Activated gamma-delta T cell treated with anti-CD3 and anti-CD28 coated beads, Interleukin-2, amount 50 U/mL, for 16 hours (primary cell): ENCODE measurements around the gene TMEM175.

ENCODE experiments used
- DNase-seq: peaks from one replicate; pipeline ENCODE4 v3.0.0-alpha.2; 2020; ENCODE audit warnings: low read depth

Gene TMEM175

GRCh38 chr4:958696-959337 is 26.6 kb downstream of the TMEM175 start:
- no peak for DNase-seq

DNA sequence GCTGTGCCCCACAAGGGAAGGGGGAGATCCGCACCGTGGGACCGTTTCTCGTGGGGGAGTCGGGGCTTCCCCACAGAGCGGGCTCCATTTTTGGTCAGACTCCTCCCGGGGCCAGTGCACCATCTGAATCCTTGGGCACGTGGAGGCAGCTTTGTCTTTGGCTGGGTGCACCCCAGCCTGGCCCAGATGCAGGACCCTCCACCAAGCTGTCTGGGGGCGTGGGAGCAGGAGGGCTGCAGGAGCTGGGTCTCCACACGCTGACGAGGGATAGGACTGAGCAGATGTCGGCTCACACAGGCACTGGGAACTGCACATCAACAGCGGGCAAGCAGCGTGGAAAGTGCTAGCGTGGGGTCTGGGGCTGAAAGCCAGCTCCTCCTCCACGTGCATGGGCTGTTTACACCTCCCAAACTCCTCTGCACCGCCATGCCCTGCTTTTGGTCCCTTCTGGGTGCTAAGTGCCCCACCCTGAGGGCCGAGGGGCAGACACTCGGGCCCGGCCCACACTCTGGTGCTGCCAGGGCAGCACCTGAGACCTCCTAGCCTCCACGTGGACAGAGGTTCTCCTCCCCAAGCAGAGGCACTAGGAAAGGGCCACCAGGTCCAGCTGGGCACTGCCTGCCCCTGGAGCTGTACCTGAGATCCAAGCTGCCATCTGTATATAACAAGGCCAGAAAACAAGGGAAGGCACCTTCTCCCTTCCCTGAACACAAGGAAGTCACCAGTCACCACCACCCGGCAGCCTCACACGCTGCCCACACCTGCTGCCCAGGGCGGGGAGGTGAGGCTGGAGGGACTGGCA is 27.3 kb downstream of the TMEM175 start:
- DNase-seq: no peak

- DNase-seq: no peak
Observed at GRCh38 chr4:960140-960635, 27.9 kb downstream of the TMEM175 start.

DNA sequence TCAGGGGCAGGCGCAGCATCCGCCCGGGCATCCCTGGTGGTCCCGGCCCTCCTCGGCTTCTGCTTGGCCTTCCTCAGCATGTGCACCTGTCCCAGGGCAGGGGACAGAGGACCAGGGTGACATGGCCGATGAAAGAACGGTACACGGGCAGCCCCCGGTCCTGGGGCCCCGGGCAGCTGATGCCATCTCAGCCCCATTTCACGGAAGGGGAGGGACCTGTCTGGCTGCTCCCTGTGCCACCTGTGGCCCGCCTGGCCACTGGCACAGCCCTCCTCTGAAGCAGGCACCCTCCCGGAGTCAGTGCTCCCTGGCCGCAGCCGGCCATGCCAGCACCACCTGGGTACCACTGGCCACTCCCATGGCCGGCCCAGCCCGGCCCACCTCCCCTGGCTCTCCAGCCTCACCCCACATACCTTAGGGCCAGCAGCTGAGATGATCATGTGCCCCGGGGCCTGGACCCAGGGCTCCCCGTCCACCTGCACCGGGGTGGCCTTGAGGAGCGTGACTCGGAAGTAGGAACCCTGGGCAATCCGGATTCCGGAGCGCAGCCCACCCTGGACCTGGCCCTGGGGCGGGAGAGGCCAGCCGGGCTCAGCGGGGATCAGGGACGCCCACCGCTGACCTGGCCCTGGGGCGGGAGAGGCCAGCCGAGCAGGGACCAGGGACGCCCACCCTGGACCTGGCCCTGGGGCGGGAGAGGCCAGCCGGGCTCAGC is 28.5 kb downstream of the TMEM175 start:
- DNase-seq: no peak

DNA sequence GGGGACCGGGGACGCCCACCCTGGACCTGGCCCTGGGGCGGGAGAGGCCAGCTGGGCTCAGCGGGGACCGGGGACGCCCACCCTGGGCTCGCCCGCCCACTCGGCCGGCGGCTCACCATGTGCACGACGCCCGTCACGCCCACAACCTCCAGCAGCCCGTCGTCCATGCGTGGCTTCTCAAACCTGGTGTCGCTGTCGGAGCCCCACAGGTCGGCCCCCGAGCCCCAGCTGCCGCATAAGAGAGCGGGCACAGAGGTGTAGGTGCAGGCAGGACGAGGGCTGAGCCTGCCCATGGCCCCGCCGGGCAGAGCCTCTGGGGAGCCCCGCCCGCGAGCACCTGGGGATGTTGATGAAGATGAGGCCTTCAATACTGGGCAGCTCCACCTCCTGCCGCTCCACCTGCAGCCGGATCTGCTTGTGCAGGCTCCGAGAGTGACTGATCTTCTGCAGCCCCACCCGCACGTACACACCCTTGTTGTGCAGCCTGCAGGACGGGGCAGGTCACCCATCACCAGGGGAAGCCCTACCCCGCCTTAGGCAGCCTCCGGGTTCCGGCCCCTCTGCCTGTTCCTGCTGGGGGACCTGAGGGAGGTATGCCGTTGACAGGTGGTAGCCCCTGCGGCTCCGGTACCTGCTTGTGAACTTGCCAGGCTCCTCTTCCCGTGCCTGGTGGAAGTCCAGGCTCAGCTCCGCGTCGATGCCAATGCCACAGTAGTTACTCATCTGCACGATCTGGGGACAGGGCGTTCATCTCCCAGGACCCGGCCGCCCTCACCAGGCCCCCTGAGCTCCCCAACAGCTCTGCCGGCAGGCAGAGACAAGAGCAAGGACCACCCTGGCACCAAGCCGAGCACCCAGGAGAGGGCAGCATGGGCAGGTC is 29.3 kb downstream of the TMEM175 start:
- no peak for DNase-seq

DNA sequence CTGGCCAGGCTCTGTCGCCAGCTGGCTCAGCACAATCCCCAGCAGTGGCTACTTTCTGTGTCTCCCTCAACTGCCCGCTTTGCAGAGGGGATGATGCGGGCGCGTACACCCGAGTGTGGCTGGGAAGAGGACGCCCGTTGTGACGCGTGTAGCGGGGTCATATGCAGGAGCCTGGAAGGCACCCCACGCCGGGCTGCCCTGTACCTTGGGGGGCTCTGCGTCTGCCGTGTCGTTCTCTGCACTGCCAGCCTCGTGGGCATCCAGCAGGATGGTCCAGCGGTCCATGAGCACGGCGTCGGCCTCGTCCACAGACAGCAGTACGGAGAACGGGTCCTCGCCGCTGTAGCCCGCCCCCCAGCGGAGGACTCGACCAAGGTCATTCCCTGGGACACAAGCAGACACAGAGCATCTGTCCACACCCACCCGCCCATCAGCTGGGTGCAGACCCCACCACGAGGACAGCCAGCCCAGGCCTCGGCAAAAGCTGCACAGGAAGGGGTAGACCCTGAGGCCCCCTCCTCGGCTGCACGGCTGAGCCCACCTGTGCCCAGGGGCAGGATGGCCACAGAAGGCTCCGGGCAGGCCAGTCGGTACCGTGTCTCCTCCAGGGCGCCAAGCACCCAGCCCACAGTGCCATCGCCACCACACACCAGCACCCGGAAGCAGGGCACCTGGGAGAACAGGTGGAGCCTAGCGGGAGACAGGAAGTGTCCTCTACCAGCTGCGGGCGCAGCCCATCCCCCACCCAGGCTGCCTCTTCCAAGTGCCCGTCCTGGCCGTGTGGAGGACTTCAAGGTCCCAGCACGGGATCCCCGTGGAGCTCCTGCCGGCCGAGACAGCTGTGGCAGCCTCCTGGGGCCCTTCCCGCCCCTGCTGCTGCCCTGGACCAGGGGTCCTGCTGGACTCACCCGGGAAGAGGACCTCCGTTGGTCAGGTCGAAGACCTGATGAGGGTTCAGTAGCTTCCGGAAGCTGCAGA is 30.3 kb downstream of the TMEM175 start:
- DNase-seq: no peak

GRCh38 chr4:963276-964225 is 31.3 kb downstream of the TMEM175 start:
- DNase-seq: no peak

DNA sequence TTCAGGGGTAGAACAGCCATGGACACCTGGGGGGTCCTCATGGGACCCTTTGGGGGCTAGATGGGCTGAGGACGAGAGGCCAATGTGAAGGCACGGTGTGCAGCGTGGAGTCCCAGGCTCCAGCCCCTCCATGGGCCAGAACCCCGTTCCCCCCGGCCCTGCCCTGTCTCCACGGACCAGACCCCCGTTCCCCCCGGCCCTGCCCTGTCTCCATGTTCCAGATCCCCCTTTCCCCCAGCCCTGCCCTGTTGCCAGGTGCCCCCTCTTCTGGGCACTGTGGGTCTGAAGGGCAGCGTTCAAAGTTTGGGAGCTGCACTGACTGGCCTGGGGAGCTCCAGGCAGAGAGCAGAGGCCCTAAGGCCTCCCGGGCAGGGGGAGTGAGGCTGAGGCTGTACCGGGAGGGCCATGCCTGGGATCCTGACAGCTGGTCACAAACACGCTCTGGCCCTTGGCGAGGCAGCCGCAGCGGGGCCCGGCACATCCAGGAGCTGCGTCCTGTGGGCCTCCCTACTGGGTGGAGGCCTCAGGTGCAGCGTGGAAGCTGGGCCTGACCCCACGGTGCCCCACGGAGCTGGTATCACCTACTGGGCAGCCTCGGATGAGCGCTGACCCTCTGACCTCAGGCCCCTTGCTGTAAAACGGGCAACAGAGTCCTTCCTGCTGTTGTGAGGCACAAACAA is 32.2 kb downstream of the TMEM175 start:
- no peak for DNase-seq

- DNase-seq: no peak
Observed at GRCh38 chr4:965048-965765, 32.9 kb downstream of the TMEM175 start.

DNA sequence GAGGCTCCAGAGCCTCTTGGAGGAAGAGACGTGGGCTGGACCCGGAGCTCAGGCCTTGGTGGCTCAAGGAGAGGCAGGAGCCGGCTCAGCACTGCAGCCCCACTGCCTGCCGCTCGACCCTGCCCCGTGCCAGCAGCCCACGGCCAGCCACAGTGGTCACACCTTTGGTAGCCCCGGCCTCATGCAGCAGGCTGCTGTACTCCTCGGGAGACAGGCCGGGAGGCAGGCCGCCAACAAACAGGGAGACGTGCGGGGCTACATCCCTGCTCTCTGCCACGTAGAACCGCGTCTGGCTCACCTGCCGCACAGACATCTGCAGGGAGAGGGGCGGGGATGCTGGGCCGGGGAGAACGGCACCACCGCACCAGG is 33.5 kb downstream of the TMEM175 start:
- DNase-seq: no peak

DNA sequence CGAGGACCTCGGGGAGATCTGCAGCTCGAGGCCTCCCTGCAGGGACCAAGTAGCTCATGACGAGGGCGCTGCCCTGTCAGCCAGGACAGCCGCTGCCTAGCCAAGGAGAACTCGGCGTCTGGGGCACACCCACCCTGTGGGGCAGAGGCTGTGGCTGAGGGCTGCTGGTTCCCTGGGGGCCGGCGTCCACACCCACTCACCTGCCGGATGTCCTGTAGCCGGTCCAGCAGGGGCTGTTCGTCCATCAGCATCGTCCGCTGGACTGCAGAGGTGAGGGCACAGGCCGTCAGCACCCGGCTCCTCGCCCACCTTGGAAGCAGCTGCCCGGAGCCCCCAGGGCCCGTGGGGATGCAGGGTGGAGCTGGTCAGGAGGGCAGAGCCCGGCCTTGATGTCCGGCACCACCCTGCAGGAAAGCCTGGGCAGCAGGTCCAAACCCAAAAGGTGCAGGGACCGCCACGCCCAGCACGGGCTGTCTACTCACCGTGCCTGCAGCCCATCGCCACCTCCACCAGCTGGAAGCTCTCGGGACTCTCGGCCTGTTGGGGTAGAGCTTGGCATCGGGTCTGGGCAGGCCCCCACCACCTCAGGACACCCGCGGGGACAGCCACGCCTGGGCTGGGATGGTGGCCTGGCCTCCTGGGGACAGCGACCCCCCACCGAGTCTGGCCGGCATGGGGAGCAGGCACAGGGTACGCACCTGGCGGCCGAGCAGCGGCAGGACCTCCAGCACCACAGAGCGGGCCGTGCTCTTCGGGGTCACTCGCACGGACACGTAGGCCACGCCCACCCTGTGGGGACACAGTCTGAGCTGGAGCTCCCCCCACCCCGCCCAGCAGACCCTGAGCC is 34.2 kb downstream of the TMEM175 start:
- no peak for DNase-seq

DNA sequence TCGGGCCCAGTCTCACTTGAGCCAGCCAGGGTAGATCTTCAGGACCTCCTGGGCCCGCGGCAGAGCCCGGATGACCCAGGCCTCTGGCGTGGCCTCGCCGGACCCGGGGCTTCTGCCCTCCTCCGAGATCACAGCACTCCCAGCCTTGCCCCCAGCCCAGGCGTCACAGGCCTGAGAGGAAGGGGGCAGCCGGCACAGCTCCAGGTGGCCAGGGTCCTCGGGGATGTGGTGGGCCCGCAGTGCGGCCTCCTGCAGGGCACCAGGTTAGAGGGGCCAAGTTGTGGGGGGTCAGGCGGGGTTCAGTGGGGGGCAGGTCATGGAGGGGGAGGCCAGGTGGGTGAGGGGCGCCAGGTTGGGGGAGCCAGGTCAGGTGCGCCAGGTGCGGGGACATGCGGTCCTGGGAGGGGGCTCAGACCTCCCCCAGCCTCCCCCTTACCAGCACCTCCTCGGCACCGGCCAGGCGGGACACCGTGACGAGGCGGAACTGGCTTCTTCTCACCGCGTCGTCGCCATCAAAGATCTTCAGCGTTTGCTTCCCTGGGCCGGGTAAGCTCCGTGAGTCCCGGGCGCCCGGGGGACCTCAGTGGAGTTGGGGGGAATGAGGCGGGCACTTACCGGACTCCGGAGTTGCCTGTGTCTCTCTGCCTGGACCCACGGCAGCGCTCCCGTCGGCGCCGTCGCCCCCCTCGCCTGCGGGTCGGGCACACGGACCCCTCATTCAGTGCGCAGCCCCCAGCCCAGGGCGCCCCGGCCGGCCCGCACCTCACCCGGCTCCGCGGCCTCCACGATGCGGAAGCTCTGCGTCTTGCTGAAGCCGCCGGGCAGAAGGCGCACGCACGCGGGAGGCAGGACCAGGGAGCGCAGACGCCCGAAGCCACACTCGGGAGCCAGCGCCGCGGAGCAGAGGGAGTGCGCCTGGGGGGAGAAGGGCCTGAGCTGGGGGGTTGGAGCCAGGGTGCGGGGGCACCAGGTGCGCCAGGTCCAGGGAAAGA is 35.1 kb downstream of the TMEM175 start:
- no peak for DNase-seq

DNA sequence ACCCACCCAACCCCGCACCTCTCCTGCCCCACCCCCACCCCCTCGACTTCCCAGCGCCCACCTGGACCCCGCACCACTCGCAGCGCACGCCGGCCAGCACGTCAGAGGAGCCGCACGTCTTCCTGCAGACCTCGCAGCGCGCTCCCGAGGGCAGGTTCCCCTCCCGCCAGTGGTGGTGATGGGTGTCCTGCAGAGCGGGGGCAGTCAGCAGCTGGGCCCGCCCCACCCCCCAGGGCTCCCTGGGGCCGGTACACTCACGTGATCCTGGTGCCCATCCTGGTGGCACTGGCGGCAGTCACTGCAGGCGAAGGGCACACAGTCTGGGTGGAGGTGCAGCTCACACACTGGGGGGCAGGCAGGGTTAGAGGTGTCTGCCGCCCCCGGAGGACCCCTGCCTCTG is 36.0 kb downstream of the TMEM175 start:
- no peak for DNase-seq

DNA sequence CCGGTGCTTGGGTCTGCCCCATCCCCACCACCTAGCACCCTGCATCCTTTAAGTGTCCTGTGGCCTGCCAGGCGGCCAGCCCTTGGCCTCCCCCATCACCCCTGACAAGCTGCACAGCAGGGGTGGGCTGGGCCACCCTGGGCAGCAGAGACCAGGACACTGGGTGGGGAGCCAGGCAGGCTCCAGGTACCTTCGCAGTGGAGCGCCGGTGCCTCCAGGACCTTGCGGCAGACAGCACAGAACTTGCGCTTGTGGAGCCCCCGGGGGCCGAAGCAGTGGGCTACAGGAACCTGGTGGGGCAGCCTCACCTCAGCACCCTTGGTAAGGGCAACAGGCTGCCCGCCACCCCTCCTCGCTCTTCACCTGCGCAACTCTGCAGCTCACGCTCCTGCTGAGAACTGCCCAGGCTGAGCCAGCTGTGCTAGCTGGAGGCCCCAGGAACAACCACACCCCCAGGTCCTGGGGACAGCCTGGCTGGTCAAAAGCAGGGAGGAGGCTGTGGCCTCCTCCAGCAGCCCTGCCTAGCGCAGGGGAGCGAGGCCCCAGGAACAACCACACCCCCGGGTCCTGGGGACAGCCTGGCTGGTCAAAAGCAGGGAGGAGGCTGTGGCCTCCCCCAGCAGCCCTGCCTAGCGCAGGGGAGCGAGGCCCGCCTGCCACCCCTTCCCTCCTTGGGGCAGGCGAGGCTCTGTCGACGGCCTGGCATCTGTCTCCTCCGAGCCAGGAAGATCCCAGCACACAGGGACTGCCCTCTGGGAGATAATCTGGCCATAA is 36.5 kb downstream of the TMEM175 start:
- DNase-seq: no peak

GRCh38 chr4:970046-970745 is 37.9 kb downstream of the TMEM175 start:
- peak; percentile 57 for DNase-seq
